Measurements from ENCODE around the gene USPL1. TPM values are rescaled to one million over a fixed set of nuclear protein-coding genes. Genes with fewer than 3 reads are reported as not detected.

Gene USPL1
- total and polyA plus RNA-seq, 2 of the 13 experiments (the other 11 are each of a cell fraction or from before 2014, with no cell fraction given) = 13.7 to 15.9 TPM

GRCh38 chr13:30617315-30618185 lies at the start of gene USPL1 (continued):
- TF ChIP-seq ZNF281 (CRISPR knock-in tag; IDR thresholded peaks at IDR 0.05; ENCODE audit: borderline replicate concordance) (peak; percentile 99), PHF20 (CRISPR knock-in tag; IDR thresholded peaks at IDR 0.05) (peak; percentile 98), LCORL (IDR thresholded peaks at IDR 0.05) (no peak), LCORL (CRISPR knock-in tag; IDR thresholded peaks at IDR 0.05) (peak; percentile 89), ZNF446 (CRISPR knock-in tag; IDR thresholded peaks at IDR 0.05) (peak; percentile 76; the same call in 1 of the 2 replicates), NR2F1 (CRISPR knock-in tag; IDR thresholded peaks at IDR 0.05) (no peak; a peak in 1 of 4 replicates), ZNF777 (CRISPR knock-in tag; IDR thresholded peaks at IDR 0.05) (peak; percentile 64), NCOA5 (CRISPR knock-in tag; IDR thresholded peaks at IDR 0.05) (no peak; the same call in 1 of the 2 replicates), HMG20B (CRISPR knock-in tag; conservative IDR thresholded peaks at IDR 0.05) (0 out of 2 replicates have a peak, but pooled peaks have one; percentile 10), RBAK (CRISPR knock-in tag; IDR thresholded peaks at IDR 0.05) (peak; percentile 77), POLR2AphosphoS2 (IDR thresholded peaks at IDR 0.05; ENCODE audit: low read depth, low read length) (no peak), FOXO1 (CRISPR knock-in tag; IDR thresholded peaks at IDR 0.05) (peak; percentile 88; the same call in 1 of the 2 replicates), ZBTB26 (CRISPR knock-in tag; IDR thresholded peaks at IDR 0.05; ENCODE audit: borderline replicate concordance) (peak; percentile 93), ZNF550 (CRISPR knock-in tag; IDR thresholded peaks at IDR 0.05; ENCODE audit: borderline replicate concordance) (no peak), ZNF879 (CRISPR knock-in tag; IDR thresholded peaks at IDR 0.05) (peak; percentile 96), ZFP37 (CRISPR knock-in tag; IDR thresholded peaks at IDR 0.05; ENCODE audit: borderline replicate concordance) (peak; percentile 96; the same call in 1 of the 2 replicates), TRIM22 (IDR thresholded peaks at IDR 0.05) (no peak), ZNF577 (CRISPR knock-in tag; IDR thresholded peaks at IDR 0.05; ENCODE audit: borderline replicate concordance, low read depth) (0 out of 2 replicates have a peak, but pooled peaks have one; percentile 24), MLLT10 (CRISPR knock-in tag; IDR thresholded peaks at IDR 0.05) (no peak), MED8 (CRISPR knock-in tag; IDR thresholded peaks at IDR 0.05; ENCODE audit: insufficient replicate concordance) (peak; percentile 87), SRY (CRISPR knock-in tag; IDR thresholded peaks at IDR 0.05) (peak; percentile 99), MIER2 (CRISPR knock-in tag; IDR thresholded peaks at IDR 0.05) (peak; percentile 85), ZSCAN22 (CRISPR knock-in tag; IDR thresholded peaks at IDR 0.05) (peak; percentile 75; the same call in 1 of the 2 replicates), MEIS2 (CRISPR knock-in tag; IDR thresholded peaks at IDR 0.05) (peak; percentile 89; the same call in 1 of the 2 replicates), HCFC1 (IDR thresholded peaks at IDR 0.05; ENCODE audit: low read depth, low read length) (peak; percentile 82), ZNF570 (CRISPR knock-in tag; IDR thresholded peaks at IDR 0.05; ENCODE audit: borderline replicate concordance) (peak; percentile 82; the same call in 1 of the 2 replicates)
